GM12878 (cell line): ENCODE measurements around the gene HLTF. TPM values are rescaled to one million over a fixed set of nuclear protein-coding genes. Genes with fewer than 3 reads are reported as not detected.

Experiments used
- ATAC-seq: fragments of 200-7000 bp; cut with Tn5 transposase; 3 replicates; pipeline ENCODE4 v1.9.1; 2020; ENCODE audit warnings: mild to moderate bottlenecking, moderate library complexity
- BruUV-seq: library from RNA; stranded (reverse); fragments of 400-500 nt; replicated peaks from 2 replicates; lab custom pipeline; 2021; lab: Mats Ljungman, UMichigan
- CTCF ChIA-PET: fragments of 300-600 bp; sonication (Branson Sonifier 250); formaldehyde crosslinking; extraction: SDS; loops from one replicate; lab custom pipeline; 2021; ENCODE audit warnings: inconsistent platforms; lab: Yijun Ruan, JAX
- POLR2A ChIA-PET: fragments of 350-600 bp; formaldehyde crosslinking; extraction: SDS; loops from one replicate; lab custom pipeline; 2021; ENCODE audit warnings: inconsistent platforms; lab: Charles Lee
- RAD21 ChIA-PET: fragments of 300-600 bp; sonication (Branson Sonifier 250); formaldehyde crosslinking; loops from one replicate; lab custom pipeline; 2023; ENCODE audit warnings: antibody characterized with exemption; ENCODE audit not compliant: unreplicated experiment; lab: Charles Lee
- SMC1A ChIA-PET: fragments of 300-600 bp; sonication (Branson Sonifier 250); formaldehyde crosslinking; loops from one replicate; lab custom pipeline; 2023; ENCODE audit not compliant: unreplicated experiment, uncharacterized antibody; lab: Charles Lee
- DNase-seq: peaks from one replicate; pipeline ENCODE4 v3.0.0-alpha.2; 2011; ENCODE audit warnings: low read depth, low spot score
- FAIRE-seq: peaks from 3 replicates; lab custom pipeline; 2011; peaks lifted over from hg19 to GRCh38; lab: Jason Lieb, UNC
- H2AFZ ChIP-seq: 2 replicates; pipeline ENCODE4 v1.6.0; 2011; ENCODE audit warnings: low read depth, low read length, control low read depth; ENCODE audit not compliant: control insufficient read depth
- H3K27ac ChIP-seq: 2 replicates; pipeline ENCODE4 v1.5.1; 2011; ENCODE audit warnings: control low read depth; ENCODE audit not compliant: control insufficient read depth, insufficient read depth
- H3K27me3 ChIP-seq, 2 experiments: replicated peaks in 1 of 2; 2 replicates each; pipeline versions ENCODE4 v1.6.0 to v1.6.1; 2011; ENCODE audit warnings: low read length in 1 of 2; ENCODE audit not compliant: control insufficient read depth in 2 of 2, insufficient read depth in 2 of 2
- H3K36me3 ChIP-seq, 2 experiments: 2 replicates each; pipeline ENCODE4 v1.5.1; 2011; ENCODE audit warnings: low read length in 1 of 2; ENCODE audit not compliant: control insufficient read depth in 2 of 2, insufficient read depth in 2 of 2
- H3K4me1 ChIP-seq: 2 replicates; pipeline ENCODE4 v1.6.1; 2011; ENCODE audit warnings: mild to moderate bottlenecking, low read length, moderate library complexity, mixed read lengths; ENCODE audit not compliant: control insufficient read depth, insufficient read depth
- H3K4me2 ChIP-seq: 2 replicates; pipeline ENCODE4 v1.6.0; 2011; ENCODE audit warnings: control low read depth; ENCODE audit not compliant: control insufficient read depth, insufficient read depth
- H3K4me3 ChIP-seq: fragments of 200-600 bp; sonication (generic); 2 replicates; pipeline ENCODE4 v1.5.1; 2016
- H3K79me2 ChIP-seq: 2 replicates; pipeline ENCODE4 v1.6.0; 2011; ENCODE audit warnings: low read length; ENCODE audit not compliant: control insufficient read depth, insufficient read depth
- H3K9ac ChIP-seq: 2 replicates; pipeline ENCODE4 v1.8.0; 2011; ENCODE audit warnings: low read length, control low read depth, mixed read lengths; ENCODE audit not compliant: control insufficient read depth, insufficient read depth
- H3K9me3 ChIP-seq: replicated peaks from 3 replicates; pipeline ENCODE4 v1.5.1; 2011; ENCODE audit warnings: mild to moderate bottlenecking, low read length; ENCODE audit not compliant: control insufficient read depth, insufficient read depth
- H4K20me1 ChIP-seq: 2 replicates; pipeline ENCODE4 v1.6.0; 2011; ENCODE audit not compliant: control insufficient read depth, insufficient read depth
- ASH2L ChIP-seq: fragments of 300-600, 200-600 bp; sonication (generic); IDR thresholded peaks from 2 replicates; pipeline ENCODE4 v1.6.1; 2017; ENCODE audit warnings: low read depth, mild to moderate bottlenecking, borderline replicate concordance
- EED ChIP-seq: sonication (generic); IDR thresholded peaks from 2 replicates; pipeline ENCODE4 v1.6.1; 2016; ENCODE audit warnings: antibody characterized with exemption, low read depth
- IKZF1 ChIP-seq: fragments of 450-650 bp; conservative IDR thresholded peaks from 2 replicates; pipeline ENCODE4 v1.6.1; 2017; ENCODE audit warnings: antibody characterized with exemption, mild to moderate bottlenecking
- RCOR1 ChIP-seq: conservative IDR thresholded peaks from 2 replicates; pipeline ENCODE4 v1.6.1; 2012; ENCODE audit warnings: low read depth, low read length, improper control_type of control experiment
- RUNX3 ChIP-seq: IDR thresholded peaks from 2 replicates; pipeline ENCODE4 v1.6.1; 2012; ENCODE audit warnings: low read length, inconsistent platforms
- ZNF384 ChIP-seq: IDR thresholded peaks from 2 replicates; pipeline ENCODE4 v1.6.1; 2012; ENCODE audit warnings: low read depth, mild to moderate bottlenecking, low read length, improper control_type of control experiment, borderline replicate concordance
- WGBS: methylation state at CpG from one replicate; pipeline ENCODE4 v1.1.6; 2016; ENCODE audit warnings: low lambda C conversion rate; ENCODE audit not compliant: insufficient replicate concordance, insufficient coverage; ENCODE audit errors: missing lambda C conversion rate; 5-methylcytosine and 5-hydroxymethylcytosine counted together
- in situ Hi-C: fragments of 300-500 bp; cut with MboI; formaldehyde crosslinking; loops from 9 replicates; pipeline ENCODE4 v1.14.3; 2018; ENCODE audit warnings: mixed read lengths
- intact Hi-C: fragments of 100-400 bp; cut with micrococcal nuclease; formaldehyde crosslinking; loops from one replicate; pipeline ENCODE4 v1.14.2; 2022; ENCODE audit not compliant: unreplicated experiment
- polyA plus RNA-seq, 11 experiments: library from polyadenylated mRNA; depleted of rRNA in 4 of 11; unstranded in 6 of 11; stranded (reverse) in 5 of 11; fragments of >200 nt; fragmentation: Nextera tagmentation in 4 of 11; fragmentation: Illumina TruSeq in 1 of 11; extraction: Ambion mirVana in 4 of 11; extraction: Trizol in 1 of 11; gene quantifications; 1 replicate in 1 of 11; 2 replicates in 10 of 11; pipeline versions ENCODE4 v1.2.1 to v1.2.3, GENCODE V29; 2011 to 2016; ENCODE audit warnings: inconsistent platforms in 2 of 11, missing spikeins in 2 of 11, low read depth in 1 of 11
- total RNA-seq, 4 experiments: library from RNA; depleted of rRNA in 3 of 4; stranded (reverse); fragments of >200 nt in 3 of 4; fragmentation: Illumina TruSeq in 1 of 4; extraction: Trizol in 1 of 4; gene quantifications; 2 replicates each; pipeline versions ENCODE4 v1.2.1 to v1.2.3, GENCODE V29; 2013 to 2021
- TF ChIP-seq, protein P1 (sequence below): fragments of 450-650 bp; IDR thresholded peaks from 2 replicates; pipeline ENCODE4 v1.6.1; 2017; ENCODE audit warnings: low read depth, mild to moderate bottlenecking, moderate library complexity
- TF ChIP-seq, protein P2 (sequence below): fragments of 450-650 bp; IDR thresholded peaks from 2 replicates; pipeline ENCODE4 v1.6.1; 2018; ENCODE audit warnings: mild to moderate bottlenecking, low read depth, moderate library complexity; ENCODE audit not compliant: partially characterized antibody

HLTF gene
- total and polyA plus RNA-seq, 10 of the 15 experiments (the other 5 are each of a cell fraction or from before 2014, with no cell fraction given): 13.7 to 50.4 (median 31.7) TPM

DNA sequence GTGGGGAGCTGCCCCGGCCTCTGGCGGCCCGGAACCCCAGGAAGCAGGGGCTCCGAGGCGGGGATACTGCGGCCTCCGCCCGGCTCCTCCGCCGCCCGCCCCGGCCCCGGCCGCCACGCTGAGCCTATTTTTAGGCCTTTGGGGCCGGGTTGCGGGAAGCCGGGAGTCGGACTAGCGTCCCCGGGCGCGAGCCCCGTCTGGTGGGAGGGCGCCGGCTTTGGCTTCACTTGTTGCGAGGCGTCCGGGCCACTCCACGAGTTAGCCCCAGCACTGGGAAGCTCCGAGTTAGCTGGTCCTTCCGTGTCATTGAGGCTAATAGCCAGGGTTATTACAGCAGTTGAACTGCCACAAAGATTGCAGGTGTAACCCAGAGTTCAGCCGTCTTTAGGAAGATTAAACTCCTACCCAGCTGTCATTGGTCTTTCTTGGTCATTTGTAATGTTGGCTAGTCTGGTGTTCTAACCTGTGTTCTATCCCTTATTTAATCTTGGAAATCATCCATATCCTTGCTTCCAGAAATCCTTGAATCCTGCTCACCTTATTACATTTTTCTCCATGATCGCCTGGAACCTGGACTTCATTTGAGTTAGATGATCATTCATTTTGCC is 94.2 kb downstream of the HLTF start:
- no peaks in the 10 kb centered on the region for H3K27me3 ChIP-seq
- peak overlapping the region; percentile 75 for H3K9ac ChIP-seq
- peak; percentile 41 for FAIRE-seq
- no peak for DNase-seq
- no peak for TF ChIP-seq ASH2L
- TF ChIP-seq, protein P1, sequence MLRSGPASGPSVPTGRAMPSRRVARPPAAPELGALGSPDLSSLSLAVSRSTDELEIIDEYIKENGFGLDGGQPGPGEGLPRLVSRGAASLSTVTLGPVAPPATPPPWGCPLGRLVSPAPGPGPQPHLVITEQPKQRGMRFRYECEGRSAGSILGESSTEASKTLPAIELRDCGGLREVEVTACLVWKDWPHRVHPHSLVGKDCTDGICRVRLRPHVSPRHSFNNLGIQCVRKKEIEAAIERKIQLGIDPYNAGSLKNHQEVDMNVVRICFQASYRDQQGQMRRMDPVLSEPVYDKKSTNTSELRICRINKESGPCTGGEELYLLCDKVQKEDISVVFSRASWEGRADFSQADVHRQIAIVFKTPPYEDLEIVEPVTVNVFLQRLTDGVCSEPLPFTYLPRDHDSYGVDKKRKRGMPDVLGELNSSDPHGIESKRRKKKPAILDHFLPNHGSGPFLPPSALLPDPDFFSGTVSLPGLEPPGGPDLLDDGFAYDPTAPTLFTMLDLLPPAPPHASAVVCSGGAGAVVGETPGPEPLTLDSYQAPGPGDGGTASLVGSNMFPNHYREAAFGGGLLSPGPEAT: no peak
- 0 out of 2 replicates have a peak, but pooled peaks have one; percentile 4 for TF ChIP-seq RUNX3
- TF ChIP-seq, protein P2, sequence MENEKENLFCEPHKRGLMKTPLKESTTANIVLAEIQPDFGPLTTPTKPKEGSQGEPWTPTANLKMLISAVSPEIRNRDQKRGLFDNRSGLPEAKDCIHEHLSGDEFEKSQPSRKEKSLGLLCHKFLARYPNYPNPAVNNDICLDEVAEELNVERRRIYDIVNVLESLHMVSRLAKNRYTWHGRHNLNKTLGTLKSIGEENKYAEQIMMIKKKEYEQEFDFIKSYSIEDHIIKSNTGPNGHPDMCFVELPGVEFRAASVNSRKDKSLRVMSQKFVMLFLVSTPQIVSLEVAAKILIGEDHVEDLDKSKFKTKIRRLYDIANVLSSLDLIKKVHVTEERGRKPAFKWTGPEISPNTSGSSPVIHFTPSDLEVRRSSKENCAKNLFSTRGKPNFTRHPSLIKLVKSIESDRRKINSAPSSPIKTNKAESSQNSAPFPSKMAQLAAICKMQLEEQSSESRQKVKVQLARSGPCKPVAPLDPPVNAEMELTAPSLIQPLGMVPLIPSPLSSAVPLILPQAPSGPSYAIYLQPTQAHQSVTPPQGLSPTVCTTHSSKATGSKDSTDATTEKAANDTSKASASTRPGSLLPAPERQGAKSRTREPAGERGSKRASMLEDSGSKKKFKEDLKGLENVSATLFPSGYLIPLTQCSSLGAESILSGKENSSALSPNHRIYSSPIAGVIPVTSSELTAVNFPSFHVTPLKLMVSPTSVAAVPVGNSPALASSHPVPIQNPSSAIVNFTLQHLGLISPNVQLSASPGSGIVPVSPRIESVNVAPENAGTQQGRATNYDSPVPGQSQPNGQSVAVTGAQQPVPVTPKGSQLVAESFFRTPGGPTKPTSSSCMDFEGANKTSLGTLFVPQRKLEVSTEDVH: no peak
- peak; percentile 23; the same call in 1 of the 2 replicates for TF ChIP-seq IKZF1
- TF ChIP-seq ZNF384: no peak
- no peak for TF ChIP-seq RCOR1
- no peak for TF ChIP-seq EED
- RAD21 ChIA-PET: interaction anchor here (1.1 to 2.0 kb wide), 4 partner anchors 9 to 128 kb away, joined by 3 to 8 read pairs (median 4); no protein-coding TSS in a partner anchor
- WGBS: 7% methylated on average over 29 of the region's 34 CpGs
- H2AFZ ChIP-seq: peak overlapping the region; percentile 84
- H3K4me3 ChIP-seq: peak overlapping the region; percentile 94
- H3K4me2 ChIP-seq: peak overlapping the region; percentile 70
- H4K20me1 ChIP-seq: no peaks in the 10 kb centered on the region
- peaks cover 15% of the 10 kb centered on the region for H3K79me2 ChIP-seq
- peaks cover 0 to 5% of the 10 kb centered on the region in 2 experiments; a peak in 1 of 4 replicates for H3K36me3 ChIP-seq
- in situ Hi-C loops: no loop called here
- H3K9me3 ChIP-seq: no peaks in the 10 kb centered on the region
- BruUV-seq: no TSS peak
- intact Hi-C loops: no loop called here
- peak; percentile 62 for ATAC-seq
- H3K27ac ChIP-seq: peak overlapping the region; percentile 71
- H3K4me1 ChIP-seq: peaks cover 4% of the 10 kb centered on the region; the same call in 1 of the 2 replicates
- SMC1A ChIA-PET: interaction anchor here (0.5 to 1.7 kb wide), 6 partner anchors 10 to 138 kb away, joined by 3 to 4 read pairs (median 4); no protein-coding TSS in a partner anchor
- CTCF ChIA-PET: interaction anchor here (0.7 to 3.2 kb wide), 8 partner anchors 8 to 1712 kb away, joined by 3 to 14 read pairs (median 3); partner anchors contain the start of gene ERICH6
- POLR2A ChIA-PET: interaction anchor here (1.1 to 1.4 kb wide), 2 partner anchors 8 to 23 kb away, joined by 3 to 4 read pairs; no protein-coding TSS in a partner anchor
